Femur (tissue), 1 donor: ENCODE data around the gene PDCD5.
"Not testable (repeated sequence)": the region's sequence is repeated elsewhere in the genome, so short reads cannot be mapped to it uniquely, and the experiment has no call there.

Experiments
- DNase-seq: peaks from one replicate; pipeline ENCODE4 v3.0.0-alpha.2; 2017

Gene PDCD5

GRCh38 chr19:32580901-32581704 is at the start of gene PDCD5:
TSS of gene PDCD5 (plus strand) at chr19:32581190. CDS start at chr19:32581262, 72 bp downstream.
- DNase-seq: peak; percentile 98

- no peak for DNase-seq
These were observed 48.8 kb upstream of the PDCD5 start for GRCh38 chr19:32532233-32532632.

GRCh38 chr19:32537580-32537979 is 43.4 kb upstream of the PDCD5 start:
- no peak for DNase-seq

DNA sequence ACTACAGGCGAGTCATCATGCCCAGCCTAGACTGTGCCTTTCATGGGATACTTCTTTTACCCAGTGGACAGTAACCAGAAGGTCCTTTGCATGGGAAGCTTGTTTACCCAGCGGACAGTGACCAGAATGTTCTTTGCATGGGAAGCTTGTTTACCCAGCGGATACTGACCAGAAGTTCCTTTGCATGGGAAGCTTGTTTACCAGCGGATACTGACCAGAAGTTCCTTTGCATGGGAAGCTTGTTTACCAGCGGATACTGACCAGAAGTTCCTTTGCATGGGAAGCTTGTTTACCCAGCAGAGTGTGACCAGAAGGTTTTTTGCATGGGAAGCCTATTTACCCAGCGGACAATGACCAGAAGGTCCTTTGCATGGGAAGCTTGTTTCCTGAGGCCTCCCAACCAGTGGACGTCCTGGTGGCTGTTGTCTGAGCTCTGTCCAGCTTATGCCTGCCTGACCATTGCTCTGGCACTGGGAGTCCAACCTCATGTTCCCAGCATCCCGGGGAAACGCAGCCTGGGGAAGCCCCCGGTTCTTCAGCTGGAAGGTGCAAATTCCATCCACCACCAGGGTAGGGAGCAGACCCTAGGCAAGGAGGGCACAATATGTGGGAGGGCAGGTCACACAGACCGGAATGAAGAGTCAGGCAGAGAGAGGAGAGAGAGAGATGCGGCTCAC is 41.6 kb upstream of the PDCD5 start:
- DNase-seq: no peak

DNA sequence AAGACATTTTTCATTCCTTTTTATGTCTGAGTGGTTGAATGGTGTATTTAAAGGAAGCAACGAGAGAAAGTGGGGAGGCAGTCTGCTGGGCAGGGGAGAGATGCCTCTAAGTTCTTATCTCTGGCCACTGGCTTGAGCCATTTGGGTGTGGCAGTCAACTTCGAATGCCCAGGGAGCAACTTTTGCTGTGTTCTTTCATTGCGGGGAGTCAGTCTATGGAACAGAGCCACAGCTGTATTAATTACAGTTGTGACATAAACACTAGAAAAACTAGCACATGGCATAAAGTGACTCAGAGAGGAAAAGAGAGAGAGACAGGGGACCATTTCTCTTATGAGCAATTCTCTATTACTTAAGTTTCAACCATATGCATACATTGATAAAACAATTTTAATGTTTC is 40.4 kb upstream of the PDCD5 start:
- DNase-seq: no peak

DNA sequence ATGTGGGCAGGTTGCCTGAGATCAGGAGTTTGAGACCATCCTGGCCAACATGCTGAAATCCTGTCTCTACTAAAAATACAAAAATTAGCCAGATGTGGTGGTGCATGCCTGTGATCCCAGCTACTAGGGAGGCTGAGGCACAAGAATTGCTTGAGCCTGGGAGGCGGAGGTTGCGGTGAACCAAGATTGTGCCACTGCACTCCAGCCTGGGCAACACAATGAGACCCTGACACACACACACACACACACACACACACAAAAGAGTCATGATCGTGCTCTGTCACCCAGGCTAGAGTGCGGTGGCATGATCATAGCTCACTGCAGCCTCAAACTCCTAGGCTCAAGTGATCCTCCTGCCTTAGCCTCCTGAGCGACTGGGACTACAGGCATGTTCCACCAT is 39.6 kb upstream of the PDCD5 start:
- DNase-seq: not testable (repeated sequence)

GRCh38 chr19:32542477-32543108 is 38.4 kb upstream of the PDCD5 start:
- DNase-seq: no peak

GRCh38 chr19:32543115-32543900 is 37.7 kb upstream of the PDCD5 start:
- DNase-seq: no peak

DNA sequence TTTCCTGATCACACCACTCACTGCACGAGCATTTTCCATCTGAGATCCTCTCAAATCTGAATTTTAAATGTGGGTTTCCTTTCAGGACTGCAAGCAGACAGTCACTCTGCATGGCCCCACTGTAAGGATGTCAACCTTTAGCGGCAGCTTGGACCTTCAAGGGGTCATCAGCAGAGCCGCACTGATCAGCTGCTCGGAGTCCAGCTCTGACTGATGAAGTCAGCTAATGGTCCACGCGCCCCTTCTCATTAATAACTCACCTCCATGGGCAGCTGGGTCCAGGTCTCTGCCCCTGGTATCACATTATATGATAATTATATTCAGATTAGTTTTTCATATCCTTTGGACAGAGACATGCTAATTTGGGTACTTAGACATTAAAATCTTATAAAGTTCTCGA is 36.1 kb upstream of the PDCD5 start:
- DNase-seq: no peak

DNA sequence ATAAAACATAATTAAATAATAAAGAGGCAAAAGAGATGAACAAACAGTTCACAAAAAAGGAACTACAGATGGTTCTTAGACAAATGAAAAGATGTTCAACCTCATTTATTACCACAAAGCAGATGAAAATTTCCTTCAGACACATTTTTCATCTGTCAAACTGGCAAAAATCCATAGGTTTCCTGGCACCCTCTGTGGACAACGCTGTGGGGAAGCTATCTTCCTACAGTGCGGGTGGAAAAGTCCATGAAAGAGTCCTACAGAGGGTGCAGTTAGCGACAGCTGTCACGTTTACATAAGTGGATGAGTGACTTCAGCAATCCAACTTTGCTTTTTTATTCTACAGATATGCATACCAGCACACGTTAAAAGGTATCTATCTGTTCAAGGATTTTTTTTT is 30.3 kb upstream of the PDCD5 start:
- no peak for DNase-seq

DNA sequence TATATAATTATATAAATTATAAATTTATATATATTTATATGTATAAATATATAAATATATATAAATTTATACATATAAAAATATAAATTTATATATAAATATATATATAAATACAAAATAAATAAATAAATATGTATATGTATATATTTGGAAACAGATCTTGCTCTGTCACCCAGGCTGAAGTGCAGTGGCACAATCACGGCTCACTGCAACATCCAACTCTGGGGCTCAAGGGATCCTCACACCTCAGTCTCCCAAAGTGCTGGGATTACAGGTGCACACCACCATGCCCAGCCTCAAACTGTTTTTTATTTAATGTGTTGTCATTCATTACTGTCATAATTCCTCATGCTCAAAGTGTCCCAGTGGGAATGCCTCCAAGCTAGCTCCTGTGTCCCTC is 25.2 kb upstream of the PDCD5 start:
- no peak for DNase-seq

- no peak for DNase-seq
These were observed 22.3 kb upstream of the PDCD5 start for GRCh38 chr19:32558607-32559228.

DNA sequence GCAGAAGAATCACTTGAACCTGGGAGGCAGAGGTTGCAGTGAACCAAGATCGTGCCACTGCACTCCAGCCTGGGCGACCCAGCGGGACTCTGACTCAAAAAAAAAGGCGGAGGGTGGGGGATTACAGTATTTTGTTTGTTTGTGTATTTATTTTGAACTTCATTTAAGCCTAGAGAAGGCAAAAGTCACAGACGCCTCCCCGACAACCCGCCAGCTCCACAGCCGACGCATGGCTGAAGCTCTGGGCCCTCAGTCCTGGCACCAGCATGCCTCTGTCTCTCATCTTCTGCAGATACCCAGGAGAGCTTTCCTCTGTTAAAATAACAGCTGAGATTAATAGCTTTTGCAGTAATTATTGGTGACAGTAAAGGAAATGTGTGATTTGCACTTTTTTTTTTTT is 17.2 kb upstream of the PDCD5 start:
- no peak for DNase-seq

GRCh38 chr19:32566246-32566830 is 14.7 kb upstream of the PDCD5 start:
- DNase-seq: no peak

DNA sequence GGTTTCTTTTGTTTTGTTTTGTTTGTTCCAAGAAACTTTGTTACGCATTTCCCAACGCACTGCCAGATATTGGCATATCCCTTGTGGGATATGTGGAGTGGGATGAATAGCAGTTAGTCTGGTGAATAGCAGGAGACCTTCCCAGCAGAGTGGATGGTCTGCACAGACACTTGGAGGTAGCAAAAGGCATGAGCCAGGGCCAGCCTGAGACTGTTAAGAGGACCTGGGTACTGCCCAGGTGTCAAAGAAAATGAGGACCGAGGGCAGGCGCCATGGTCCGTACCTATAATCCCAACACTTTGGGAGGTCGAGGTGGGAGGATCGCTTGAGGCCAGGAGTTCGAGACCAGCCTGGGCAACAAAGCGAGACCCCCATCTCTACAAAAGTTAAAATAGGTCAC is 13.5 kb upstream of the PDCD5 start:
- no peak for DNase-seq

DNA sequence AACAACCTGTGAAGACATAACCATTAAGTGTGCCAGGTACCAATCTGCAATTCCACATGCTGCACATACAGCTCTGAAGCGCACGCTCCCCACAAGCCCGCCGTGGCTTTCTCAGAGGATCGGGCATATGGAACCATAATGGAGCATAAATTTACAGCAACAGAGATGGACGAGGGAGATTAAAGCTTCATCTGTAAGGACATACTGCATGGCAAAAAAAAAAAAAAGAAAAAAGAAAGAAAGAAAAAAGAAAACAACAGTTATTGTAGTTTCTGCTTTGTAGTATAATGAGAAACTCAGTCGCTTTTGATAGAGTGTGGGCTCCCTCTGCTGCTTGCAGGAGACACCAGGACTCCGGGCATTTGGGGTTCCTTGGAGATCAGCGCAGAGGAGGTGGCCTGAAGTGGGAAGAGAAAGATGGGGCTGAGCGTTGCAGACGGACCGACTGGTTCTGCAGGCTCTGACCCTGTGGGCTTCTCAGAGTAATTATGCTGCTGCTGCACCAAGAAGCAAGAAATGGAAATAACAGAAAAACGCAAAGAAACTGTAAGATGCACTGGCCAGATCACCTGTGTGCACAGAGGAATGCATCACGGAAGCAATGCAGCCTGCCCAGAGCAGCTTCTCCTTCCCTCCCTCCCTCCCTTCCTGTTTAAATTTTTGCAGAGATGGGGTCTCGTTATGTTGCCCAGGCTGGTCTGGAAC is 10.8 kb upstream of the PDCD5 start:
- peak; percentile 58 for DNase-seq

DNA sequence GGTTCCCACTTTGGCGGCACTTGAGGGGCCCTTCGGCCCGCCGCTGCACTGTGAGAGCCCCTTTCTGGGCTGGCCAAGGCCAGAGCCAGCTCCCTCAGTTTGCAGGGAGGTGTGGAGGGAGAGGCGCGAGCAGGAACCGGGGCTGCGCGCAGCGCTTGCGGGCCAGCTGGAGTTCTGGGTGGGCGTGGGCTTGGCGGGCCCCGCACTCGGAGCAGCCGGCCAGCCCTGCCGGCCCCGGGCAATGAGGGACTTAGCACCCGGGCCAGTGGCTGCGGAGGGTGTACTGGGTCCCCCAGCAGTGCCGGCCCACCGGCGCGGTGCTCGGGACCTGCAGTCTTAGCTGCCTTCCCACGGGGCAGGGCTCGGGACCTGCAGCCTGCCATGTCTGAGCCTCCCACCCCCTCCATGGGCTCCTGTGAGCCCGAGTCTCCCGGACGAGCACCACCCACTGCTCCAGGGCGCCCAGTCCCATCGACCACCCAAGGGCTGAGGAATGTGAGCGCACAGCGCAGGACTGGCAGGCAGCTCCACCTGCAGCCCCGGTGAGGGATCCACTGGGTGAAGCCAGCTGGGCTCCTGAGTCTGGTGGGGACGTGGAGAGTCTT is 9.4 kb upstream of the PDCD5 start:
- not testable (repeated sequence) for DNase-seq

DNA sequence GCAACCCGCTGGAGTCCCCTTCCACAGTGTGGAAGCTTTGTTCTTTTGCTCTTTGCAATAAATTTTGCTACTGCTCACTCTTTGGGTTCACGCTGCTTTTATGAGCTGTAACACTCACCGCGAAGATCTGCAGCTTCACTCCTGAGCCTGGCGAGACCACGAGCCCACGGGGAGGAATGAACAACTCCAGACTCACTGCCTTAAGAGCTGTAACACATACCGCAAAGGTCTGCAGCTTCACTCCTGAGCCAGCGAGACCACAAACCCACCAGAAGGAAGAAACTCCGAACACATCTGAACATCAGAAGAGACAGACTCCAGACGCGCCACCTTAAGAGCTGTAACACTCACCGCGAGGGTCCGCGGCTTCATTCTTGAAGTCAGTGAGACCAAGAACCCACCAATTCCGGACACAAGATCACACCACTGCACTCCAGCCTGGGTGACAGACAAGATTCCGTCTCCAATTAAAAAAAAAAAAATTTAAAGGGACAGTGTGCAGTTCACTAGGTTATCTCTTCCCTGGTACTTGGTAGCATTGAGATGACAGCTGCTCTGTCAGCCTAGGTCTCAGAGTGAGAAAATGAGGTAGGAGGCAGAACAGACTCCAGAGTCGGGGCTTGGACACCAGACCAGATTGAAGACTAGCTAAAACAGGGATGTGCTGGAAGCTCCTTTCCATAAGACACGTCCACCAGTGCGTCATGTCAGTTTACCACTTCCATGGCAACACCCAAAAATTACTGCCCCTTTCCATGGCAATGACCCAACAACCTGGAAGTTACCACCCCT is 8.1 kb upstream of the PDCD5 start:
- not testable (repeated sequence) for DNase-seq

DNA sequence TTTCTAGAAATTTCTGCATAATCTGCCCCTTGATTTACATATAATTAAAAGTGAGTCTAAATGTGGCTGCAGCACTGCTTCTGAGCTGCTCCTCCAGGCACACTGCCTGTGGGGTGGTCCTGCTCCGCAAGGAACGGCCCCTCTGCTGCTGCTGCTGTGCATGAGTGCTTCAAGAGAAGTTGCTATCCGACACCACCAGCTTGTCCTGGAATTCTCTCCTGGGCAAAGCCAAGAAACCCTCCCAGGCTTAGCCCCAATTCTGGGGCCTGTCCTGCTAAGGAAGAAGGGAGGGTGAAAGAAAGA is 7.5 kb upstream of the PDCD5 start:
- DNase-seq: no peak

DNA sequence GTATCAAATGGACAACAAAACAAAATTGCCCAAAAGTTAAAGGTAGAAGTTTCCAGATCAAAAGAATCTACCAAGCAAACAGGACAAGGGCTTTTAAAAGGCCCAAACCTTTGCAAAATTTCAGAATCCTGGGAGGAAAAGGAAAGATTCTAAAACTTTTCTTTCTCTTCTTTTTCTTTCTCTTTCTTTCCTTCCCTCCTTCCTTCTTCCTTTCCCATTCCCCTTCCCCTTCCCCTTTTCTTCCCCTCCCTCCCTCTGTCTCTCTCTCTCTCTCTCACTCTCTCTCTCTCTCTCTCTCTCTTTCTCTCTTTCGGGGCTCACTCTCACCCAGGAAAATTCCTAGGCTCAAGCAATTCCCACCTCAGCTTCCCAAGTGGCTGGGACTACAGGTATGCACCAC is 4.2 kb upstream of the PDCD5 start:
- DNase-seq: no peak
